SH-SY5Y (cell line): ENCODE data around the gene MET.

Experiments
- GATA2 ChIP-seq: IDR thresholded peaks from 2 replicates; pipeline ENCODE4 v1.6.1; 2011; ENCODE audit warnings: mild to moderate bottlenecking, low read depth, low read length
- GATA3 ChIP-seq: IDR thresholded peaks from 2 replicates; pipeline ENCODE4 v1.6.1; 2011; ENCODE audit warnings: low read depth, mild to moderate bottlenecking, low read length, moderate library complexity

DNA sequence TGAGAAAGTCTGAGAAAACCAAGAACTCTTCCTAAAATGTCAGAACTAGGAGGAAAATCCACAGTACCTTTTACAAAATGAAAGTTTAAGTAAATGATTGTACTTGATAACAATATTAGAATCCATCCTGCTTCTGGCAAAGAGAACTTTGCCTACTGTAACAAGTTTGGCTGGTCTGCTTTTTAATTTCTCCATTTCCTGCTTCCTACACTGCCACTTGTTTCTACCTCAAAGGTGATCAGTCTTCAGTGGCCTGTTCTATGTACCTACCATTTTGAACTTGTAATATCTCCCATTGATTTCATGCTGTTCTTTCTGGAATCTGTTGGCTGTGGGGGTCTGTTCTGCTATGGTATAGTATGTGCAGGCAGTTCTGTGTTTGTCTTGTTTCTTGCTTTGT, 157.5 kb downstream of the MET start:
- TF ChIP-seq GATA2 (no peak), GATA3 (no peak)
